ENCODE results near the gene XCR1. TPM values are rescaled to one million over a fixed set of nuclear protein-coding genes. Genes with fewer than 3 reads are reported as not detected.
A peak's percentile ranks its signal among the peaks of the same experiment; 100 is the strongest.
"Not testable (repeated sequence)": the region's sequence is repeated elsewhere in the genome, so short reads cannot be mapped to it uniquely, and the experiment has no call there.

Gene XCR1
- total RNA-seq, 1 donor from 2014 or later = not detected

- DNase-seq (ENCODE audit: low read depth) = peak; percentile 68
These were observed 20.8 kb downstream of the XCR1 start for GRCh38 chr3:46006238-46007032.

- not testable (repeated sequence) for DNase-seq (ENCODE audit: low read depth)
These were observed 23.6 kb downstream of the XCR1 start for GRCh38 chr3:46003706-46004105.

GRCh38 chr3:46001178-46001577 lies 26.1 kb downstream of the XCR1 start:
- no peak for DNase-seq (ENCODE audit: low read depth)

GRCh38 chr3:45997942-45998341 lies 29.3 kb downstream of the XCR1 start:
- no peak for DNase-seq (ENCODE audit: low read depth)

GRCh38 chr3:45997499-45997898 lies 29.8 kb downstream of the XCR1 start:
- not testable (repeated sequence) for DNase-seq (ENCODE audit: low read depth)

GRCh38 chr3:45995236-45996192 lies 31.8 kb downstream of the XCR1 start, which contains the start of gene FYCO1:
Gene FYCO1 (minus strand): TSS chr3:45995824. CDS start chr3:45984910, 10,914 bp downstream.
- peak; percentile 74 for DNase-seq (ENCODE audit: low read depth)

GRCh38 chr3:45994419-45995235 lies 32.7 kb downstream of the XCR1 start:
- no peak for DNase-seq (ENCODE audit: low read depth)

- no peak for DNase-seq (ENCODE audit: low read depth)
These were observed 33.8 kb downstream of the XCR1 start for GRCh38 chr3:45993421-45994027.

GRCh38 chr3:45992821-45993221 lies 34.5 kb downstream of the XCR1 start:
- peak; percentile 68 for DNase-seq (ENCODE audit: low read depth)

- DNase-seq (ENCODE audit: low read depth) = no peak
These were observed 35.1 kb downstream of the XCR1 start for GRCh38 chr3:45992133-45992729.

- no peak for DNase-seq (ENCODE audit: low read depth)
These were observed 35.9 kb downstream of the XCR1 start for GRCh38 chr3:45991341-45991740.

GRCh38 chr3:45990181-45990580 lies 37.1 kb downstream of the XCR1 start:
- no peak for DNase-seq (ENCODE audit: low read depth)

- DNase-seq (ENCODE audit: low read depth) = peak; percentile 74
These were observed 38.5 kb downstream of the XCR1 start for GRCh38 chr3:45988804-45989203.

- no peak for DNase-seq (ENCODE audit: low read depth)
These were observed 38.9 kb downstream of the XCR1 start for GRCh38 chr3:45988362-45988761.

GRCh38 chr3:45987368-45988291 lies 39.7 kb downstream of the XCR1 start:
- DNase-seq (ENCODE audit: low read depth) = no peak

- DNase-seq (ENCODE audit: low read depth) = peak; percentile 87
These were observed 40.8 kb downstream of the XCR1 start for GRCh38 chr3:45986303-45986982.

GRCh38 chr3:45985532-45986302 lies 41.6 kb downstream of the XCR1 start:
- no peak for DNase-seq (ENCODE audit: low read depth)

All from renal cortical epithelial cell (primary cell).